GM21576 (cell line): ENCODE results near the gene CERS6.

Source experiments
- ATAC-seq: cut with Tn5 transposase; IDR thresholded peaks from one replicate; pipeline ENCODE4 v1.9.1; 2021; ENCODE audit warnings: mild to moderate bottlenecking, moderate library complexity; ENCODE audit not compliant: unreplicated experiment

The CERS6 gene

GRCh38 chr2:168692132-168692744, 236.2 kb downstream of the CERS6 start:
- no peak for ATAC-seq

DNA sequence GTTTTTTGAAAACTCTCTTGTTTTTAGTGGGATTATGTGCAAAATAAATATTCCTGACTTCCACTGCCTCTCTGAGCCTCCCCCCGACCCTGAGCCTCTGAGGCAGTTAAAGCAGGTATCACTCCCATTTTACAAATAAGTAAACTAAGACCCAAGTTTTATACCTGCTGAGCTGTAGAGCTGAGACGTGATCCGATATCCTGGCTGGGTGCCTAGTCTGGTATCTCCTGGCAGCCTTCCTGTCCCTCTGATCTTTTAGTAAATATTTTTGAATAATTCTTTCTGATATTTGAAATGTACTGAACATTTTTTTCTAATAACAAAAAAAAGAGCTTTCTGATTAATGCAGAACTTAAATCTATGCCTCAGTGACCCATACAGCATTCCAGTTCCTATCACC, 238.1 kb downstream of the CERS6 start:
- ATAC-seq = no peak

- no peak for ATAC-seq
Measured at GRCh38 chr2:168694866-168695265, 238.8 kb downstream of the CERS6 start.

GRCh38 chr2:168697668-168698121, 241.6 kb downstream of the CERS6 start:
- no peak for ATAC-seq

DNA sequence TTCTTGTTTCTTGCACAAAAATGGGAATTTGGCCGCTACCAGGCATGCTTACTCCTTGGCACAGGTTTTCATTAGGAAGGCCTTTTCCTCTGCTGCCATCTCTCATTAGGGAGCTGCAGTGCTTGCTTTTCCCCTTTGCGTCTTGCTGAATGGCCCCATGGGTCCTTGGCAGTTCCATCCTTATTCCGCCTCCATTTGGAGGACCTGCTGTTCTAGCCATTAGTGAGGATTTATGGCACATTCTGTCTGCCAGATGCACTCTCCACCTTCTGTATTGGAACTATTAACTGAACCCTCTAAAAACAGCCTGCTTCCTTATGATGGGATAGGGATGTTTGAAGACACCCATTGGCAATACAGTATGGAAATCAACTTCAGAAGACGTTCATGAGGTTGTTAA, 242.9 kb downstream of the CERS6 start:
- no peak for ATAC-seq

GRCh38 chr2:168699844-168700417, 243.9 kb downstream of the CERS6 start:
- no peak for ATAC-seq

DNA sequence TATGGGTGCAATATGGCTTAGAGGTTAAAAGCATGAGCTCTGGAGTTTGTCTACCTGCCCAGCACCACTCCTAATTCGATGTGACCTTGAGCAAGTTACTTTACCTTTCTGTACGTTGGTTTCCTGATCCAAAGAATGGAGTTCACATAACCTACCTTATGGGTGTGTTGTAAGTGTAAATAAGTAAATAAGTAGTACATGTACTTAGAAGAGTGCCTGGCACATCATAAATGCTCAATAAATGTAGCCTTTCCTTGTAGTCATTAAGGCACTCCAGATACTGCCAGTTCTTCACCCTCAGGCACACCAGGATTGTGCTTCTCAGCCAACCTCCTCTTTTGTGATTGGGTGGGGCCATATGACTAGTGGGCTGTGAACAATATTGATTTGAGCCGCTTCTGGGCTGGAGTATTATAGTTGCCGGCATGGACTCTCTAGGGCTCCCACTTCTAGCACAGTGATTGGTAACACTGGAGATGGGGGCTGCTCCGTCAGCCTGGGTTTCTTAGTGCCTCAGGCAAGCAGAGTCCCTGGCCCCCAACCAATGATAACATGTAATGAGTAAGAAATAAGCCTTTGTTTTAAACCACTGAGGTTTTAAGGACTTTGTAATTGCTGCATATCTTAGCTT, 244.7 kb downstream of the CERS6 start:
- ATAC-seq = no peak

DNA sequence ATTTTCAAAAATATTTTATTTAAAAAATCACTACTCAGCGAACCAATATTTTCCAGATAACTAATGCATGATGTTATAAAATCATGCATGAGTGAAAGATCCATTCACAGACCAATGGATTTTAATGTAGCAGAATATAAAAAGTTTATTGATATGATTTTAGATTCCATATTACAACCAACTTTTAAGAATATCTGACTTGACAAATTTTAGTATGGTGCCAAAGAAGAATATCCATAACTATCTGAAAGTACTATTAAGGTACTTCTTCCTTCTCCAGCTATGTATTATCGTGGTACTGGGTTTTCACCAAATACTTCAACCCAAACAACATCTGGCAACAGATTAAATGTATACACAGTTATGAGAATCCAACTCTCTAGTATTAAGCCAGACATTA, 246.5 kb downstream of the CERS6 start:
- ATAC-seq = no peak

DNA sequence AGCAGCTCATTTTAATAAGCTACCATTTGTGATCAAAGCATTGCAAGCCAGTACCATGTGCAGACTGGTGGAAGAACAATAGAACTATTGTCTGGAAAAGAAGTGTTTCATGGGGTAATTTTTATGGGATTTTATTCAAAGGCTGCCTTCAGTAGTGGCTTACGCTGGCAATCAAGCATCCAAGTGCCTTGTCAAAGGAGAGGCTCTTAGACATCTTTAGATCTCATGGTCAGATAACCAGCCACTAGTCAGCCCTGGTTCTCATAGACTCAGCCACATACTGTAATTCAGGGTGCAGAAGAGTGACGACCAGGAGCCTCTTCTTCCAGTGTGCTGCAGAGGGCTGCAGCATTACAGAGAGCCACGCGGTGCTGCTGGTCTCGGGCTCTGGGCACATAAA, 247.9 kb downstream of the CERS6 start:
- no peak for ATAC-seq

GRCh38 chr2:168705534-168706470, 249.7 kb downstream of the CERS6 start:
- ATAC-seq = no peak

- no peak for ATAC-seq
Measured at GRCh38 chr2:168706806-168707205, 250.7 kb downstream of the CERS6 start.

DNA sequence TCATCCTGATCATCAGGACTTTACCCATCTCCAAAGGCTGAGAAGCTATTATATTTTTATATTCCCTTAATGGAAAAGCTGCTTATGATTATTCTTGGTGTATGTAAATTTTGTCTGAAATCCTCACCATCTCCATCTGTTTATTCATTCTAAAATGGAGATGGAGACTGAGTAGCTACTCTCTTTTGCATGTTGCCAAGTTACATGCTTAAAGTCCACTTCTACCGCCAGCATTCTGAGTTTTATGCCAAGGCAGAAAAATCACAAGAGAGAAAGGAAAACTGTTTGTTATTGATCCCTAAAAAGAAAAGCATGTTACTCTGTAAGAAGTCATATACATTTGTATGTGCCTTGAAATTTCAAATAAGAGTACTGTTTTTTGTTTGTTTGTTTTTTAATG, 252.0 kb downstream of the CERS6 start:
- ATAC-seq = no peak

DNA sequence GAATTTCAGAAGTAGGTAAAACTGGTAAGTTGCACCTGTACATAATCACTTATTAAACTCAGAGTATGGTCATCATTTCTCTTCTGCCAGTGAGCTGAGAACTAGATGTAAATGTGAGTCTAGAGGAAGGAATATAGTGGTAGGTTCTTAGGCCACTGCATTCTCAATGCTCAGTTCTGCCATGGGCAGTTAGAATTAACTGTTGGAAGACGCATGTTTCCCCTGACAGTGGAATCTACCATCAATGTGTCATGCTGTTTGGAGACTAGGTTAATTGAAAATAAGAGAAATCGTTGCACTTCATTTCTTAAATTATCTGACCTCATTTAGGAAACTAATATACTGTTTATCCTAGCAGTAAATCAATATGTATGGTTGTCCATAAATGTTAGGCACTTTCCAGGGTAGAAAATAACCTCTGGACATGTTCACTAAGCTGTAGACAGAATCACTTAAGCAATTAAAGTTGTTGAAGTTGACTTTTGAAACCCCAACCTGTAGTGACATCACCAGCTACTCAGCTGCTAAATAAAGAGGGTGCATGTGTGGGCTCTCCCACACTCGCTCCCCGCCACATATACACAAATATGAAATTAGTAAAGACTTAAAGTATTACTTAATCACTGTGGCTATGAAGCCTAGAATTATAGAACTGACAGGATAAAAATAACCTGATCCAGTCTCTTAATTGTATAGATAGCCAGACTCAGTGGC, 254.8 kb downstream of the CERS6 start:
- no peak for ATAC-seq

GRCh38 chr2:168712053-168712452, 256.0 kb downstream of the CERS6 start:
- peak; percentile 98 for ATAC-seq

DNA sequence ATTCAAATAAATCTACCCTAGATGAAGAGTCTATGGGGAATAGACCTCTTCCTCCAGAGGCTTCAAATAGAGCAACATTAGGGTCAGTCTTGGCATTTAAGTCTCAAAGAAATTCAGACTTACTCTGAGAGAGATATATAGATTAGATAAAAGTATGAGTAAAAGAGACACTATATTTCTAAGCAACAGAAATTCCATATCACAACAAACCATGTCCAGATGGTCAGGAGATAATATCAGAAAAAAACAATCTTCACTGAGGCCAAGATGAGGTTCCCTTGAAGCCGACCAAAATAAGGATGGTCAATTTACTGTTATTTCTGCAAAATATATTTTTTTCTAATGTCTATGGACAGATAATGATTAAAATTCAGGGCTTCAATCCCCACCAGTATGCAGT, 257.3 kb downstream of the CERS6 start:
- ATAC-seq = no peak

- no peak for ATAC-seq
Measured at GRCh38 chr2:168715849-168716248, 259.8 kb downstream of the CERS6 start.

GRCh38 chr2:168716839-168717238, 260.8 kb downstream of the CERS6 start:
- ATAC-seq = no peak

DNA sequence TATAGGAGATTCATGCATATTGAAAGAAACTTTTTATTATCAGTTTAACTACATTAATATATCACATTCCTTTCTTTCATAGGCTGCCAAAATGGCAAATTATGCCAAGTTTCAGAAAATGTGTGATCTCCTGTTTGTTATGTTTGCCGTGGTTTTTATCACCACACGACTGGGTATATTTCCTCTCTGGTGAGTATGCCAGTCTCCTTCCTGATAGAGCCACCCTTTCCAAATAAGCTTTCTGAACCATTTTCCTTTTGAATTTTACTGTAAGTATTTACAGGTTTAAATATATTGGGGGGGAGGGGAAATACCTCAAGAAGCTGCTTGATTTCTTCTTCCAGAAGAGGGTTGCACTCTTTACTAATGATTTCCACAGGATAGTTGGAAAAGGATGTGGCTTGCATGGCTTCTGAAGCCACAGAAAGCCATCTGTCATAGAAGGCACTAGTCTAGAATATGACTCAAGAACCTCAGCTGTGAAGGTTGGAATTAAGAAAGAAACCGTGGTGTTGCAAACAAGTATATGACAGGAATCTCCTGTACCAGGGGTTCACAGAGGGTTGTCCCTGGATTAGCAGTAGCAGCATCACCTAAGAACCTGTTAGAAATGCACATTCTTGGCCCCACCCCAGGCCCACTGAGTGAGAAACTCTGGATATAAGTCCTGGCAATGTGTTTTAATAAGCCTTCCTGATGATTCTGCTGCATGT, 261.9 kb downstream of the CERS6 start:
- no peak for ATAC-seq

DNA sequence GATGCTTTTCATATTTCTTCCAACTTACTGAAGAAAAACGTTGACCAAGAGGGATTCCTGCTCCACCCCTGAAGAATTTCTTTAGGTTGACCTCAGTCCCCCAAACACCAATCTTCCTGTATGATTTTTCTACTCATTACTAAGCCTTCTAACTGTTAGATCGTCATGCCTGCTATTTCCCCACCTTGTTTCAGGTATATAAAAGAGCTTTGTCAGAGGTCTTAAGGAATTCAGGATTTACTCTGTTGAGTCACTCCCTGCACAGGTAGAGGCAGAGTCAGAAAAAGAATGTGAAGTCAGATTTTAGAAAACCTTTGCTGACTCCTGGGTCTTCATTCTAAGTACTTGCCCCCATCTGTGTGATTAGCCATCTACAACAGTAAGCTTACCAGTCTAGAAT, 262.6 kb downstream of the CERS6 start:
- no peak for ATAC-seq

DNA sequence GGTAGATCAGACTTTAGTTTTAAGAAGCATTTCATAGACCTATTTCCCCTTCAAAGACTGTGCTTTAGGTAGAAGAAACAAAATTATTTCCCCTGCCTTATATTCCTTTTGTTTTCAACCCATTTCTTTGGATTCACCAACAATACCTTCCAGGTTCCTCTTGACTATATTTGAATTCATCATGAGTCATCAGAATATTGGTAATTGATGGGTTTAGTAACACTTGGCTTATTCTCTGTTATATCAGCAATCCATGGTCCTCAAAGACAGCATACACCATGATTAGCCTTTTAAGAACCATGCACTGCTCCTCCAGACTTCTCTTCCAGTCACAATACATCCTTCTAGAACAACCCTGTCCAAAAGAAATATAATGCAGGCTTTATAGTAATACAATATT, 263.4 kb downstream of the CERS6 start:
- ATAC-seq = no peak
